ENCODE results near the gene ABCG5.

- TF ChIP-seq POLR2A (IDR thresholded peaks at IDR 0.05) (no peak), POLR2AphosphoS5 (IDR thresholded peaks at IDR 0.05) (no peak), EP300 (IDR thresholded peaks at IDR 0.05) (no peak)
- TF ChIP-seq, protein P1, sequence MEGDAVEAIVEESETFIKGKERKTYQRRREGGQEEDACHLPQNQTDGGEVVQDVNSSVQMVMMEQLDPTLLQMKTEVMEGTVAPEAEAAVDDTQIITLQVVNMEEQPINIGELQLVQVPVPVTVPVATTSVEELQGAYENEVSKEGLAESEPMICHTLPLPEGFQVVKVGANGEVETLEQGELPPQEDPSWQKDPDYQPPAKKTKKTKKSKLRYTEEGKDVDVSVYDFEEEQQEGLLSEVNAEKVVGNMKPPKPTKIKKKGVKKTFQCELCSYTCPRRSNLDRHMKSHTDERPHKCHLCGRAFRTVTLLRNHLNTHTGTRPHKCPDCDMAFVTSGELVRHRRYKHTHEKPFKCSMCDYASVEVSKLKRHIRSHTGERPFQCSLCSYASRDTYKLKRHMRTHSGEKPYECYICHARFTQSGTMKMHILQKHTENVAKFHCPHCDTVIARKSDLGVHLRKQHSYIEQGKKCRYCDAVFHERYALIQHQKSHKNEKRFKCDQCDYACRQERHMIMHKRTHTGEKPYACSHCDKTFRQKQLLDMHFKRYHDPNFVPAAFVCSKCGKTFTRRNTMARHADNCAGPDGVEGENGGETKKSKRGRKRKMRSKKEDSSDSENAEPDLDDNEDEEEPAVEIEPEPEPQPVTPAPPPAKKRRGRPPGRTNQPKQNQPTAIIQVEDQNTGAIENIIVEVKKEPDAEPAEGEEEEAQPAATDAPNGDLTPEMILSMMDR (IDR thresholded peaks at IDR 0.05) = no peak
These were observed 33.5 kb upstream of the ABCG5 start for GRCh38 chr2:43872151-43872550.

Measured in upper lobe of left lung (tissue), 4 donors.